GM21423 (cell line): ENCODE results near the gene MYO1F.

ENCODE experiments used
- ATAC-seq: cut with Tn5 transposase; IDR thresholded peaks from one replicate; pipeline ENCODE4 v1.9.1; 2021; ENCODE audit warnings: mild to moderate bottlenecking, moderate library complexity; ENCODE audit not compliant: unreplicated experiment

The MYO1F gene

DNA sequence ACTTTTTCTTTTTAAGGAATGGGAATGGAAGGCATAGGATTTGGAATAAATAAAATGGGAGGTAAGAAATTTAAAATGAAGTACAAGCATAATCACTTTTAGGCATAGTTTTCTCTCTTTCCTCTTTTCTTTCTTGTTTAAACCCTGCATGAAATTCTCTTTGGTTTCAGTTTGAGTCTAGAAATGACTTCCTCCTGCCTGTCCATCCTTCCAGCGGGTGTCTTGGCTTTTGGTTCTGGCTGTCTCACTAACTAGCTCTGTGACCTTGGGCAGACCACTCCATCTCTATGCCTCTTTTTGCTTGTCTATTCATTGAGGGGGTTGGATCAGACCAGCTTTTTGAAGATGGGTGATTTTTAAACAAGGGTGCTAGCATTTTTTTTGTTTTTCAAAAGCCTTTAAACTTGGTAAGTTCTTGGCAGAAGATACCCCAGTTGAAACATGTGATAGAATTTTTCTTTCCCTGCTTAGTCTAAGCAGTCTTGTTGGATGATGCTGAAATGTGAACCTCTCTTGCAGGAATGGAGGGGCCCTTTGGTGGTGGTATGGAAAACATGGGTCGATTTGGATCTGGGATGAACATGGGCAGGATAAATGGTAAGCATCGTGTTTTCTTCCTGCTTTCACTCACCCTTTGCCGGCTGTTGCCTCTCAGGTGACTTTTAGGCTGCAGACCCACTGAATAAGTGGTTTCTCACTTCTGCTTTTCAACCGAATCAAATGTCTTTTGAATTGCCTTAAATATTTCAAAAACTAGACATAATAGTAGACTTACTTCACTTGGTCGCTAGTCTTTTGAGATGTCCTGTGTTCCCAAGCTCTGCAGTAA lies 103.4 kb downstream of the MYO1F start:
- ATAC-seq = peak; percentile 55
